Activated naive CD8-positive, alpha-beta T cell treated with anti-CD3 and anti-CD28 coated beads for 36 hours (primary cell): Measurements from ENCODE around the gene FANCC. TPM values are rescaled to one million over a fixed set of nuclear protein-coding genes. Genes with fewer than 3 reads are reported as not detected.
"Not testable (repeated sequence)": the region's sequence is repeated elsewhere in the genome, so short reads cannot be mapped to it uniquely, and the experiment has no call there.

ENCODE experiments used
- DNase-seq: peaks from one replicate; pipeline ENCODE4 v3.0.0; 2021
- H3K27ac Mint-ChIP-seq: one replicate; pipeline ENCODE4 v1.8.0; 2022; ENCODE audit warnings: mild to moderate bottlenecking, moderate library complexity, mixed read lengths
- H3K27me3 Mint-ChIP-seq: one replicate; pipeline ENCODE4 v1.8.0; 2022; ENCODE audit warnings: mild to moderate bottlenecking, mixed read lengths
- H3K36me3 Mint-ChIP-seq: one replicate; pipeline ENCODE4 v1.8.0; 2021; ENCODE audit warnings: mild to moderate bottlenecking, mixed read lengths
- H3K4me1 Mint-ChIP-seq: one replicate; pipeline ENCODE4 v1.8.0; 2021; ENCODE audit warnings: mixed read lengths
- H3K4me3 Mint-ChIP-seq: one replicate; pipeline ENCODE4 v1.8.0; 2022; ENCODE audit warnings: mild to moderate bottlenecking, moderate library complexity, mixed read lengths
- H3K9me3 Mint-ChIP-seq: one replicate; pipeline ENCODE4 v1.8.0; 2022; ENCODE audit warnings: mixed read lengths
- total RNA-seq, 2 experiments: library from RNA; stranded (reverse); gene quantifications; one replicate each; pipeline ENCODE4 v1.2.3, GENCODE V29; 2021

Gene FANCC
- total RNA-seq, 2 experiments from 2014 or later: 16.0 to 16.5 TPM

GRCh38 chr9:95311961-95312360 lies 5.5 kb downstream of the FANCC start:
- DNase-seq: no peak
- Mint-ChIP-seq H3K27me3 (peaks cover 19% of the 10 kb centered on the region), H3K36me3 (peaks cover 6% of the 10 kb centered on the region), H3K9me3 (no peaks in the 10 kb centered on the region), H3K27ac (no peak overlapping the region), H3K4me1 (peaks cover 26% of the 10 kb centered on the region), H3K4me3 (no peak overlapping the region)

GRCh38 chr9:95307538-95307937 lies 10.0 kb downstream of the FANCC start:
- Mint-ChIP-seq H3K36me3 (peaks cover 4% of the 10 kb centered on the region), H3K27ac (no peak overlapping the region), H3K4me3 (no peak overlapping the region), H3K4me1 (peaks cover 20% of the 10 kb centered on the region), H3K9me3 (no peaks in the 10 kb centered on the region), H3K27me3 (peaks cover 8% of the 10 kb centered on the region)
- DNase-seq: no peak

- Mint-ChIP-seq H3K4me3 (no peak overlapping the region), H3K4me1 (peaks cover 20% of the 10 kb centered on the region), H3K27ac (no peak overlapping the region), H3K9me3 (no peaks in the 10 kb centered on the region), H3K27me3 (peaks cover 3% of the 10 kb centered on the region), H3K36me3 (peaks cover 4% of the 10 kb centered on the region)
- DNase-seq: no peak
These were observed 10.7 kb downstream of the FANCC start for GRCh38 chr9:95306819-95307218.

GRCh38 chr9:95305770-95306492 lies 11.6 kb downstream of the FANCC start:
- Mint-ChIP-seq H3K4me1 (peaks cover 19% of the 10 kb centered on the region), H3K36me3 (peaks cover 4% of the 10 kb centered on the region), H3K27me3 (no peaks in the 10 kb centered on the region), H3K4me3 (no peak overlapping the region), H3K9me3 (no peaks in the 10 kb centered on the region), H3K27ac (no peak overlapping the region)
- DNase-seq: no peak

- Mint-ChIP-seq H3K4me3 (no peak overlapping the region), H3K4me1 (peaks cover 20% of the 10 kb centered on the region), H3K36me3 (peaks cover 4% of the 10 kb centered on the region), H3K9me3 (no peaks in the 10 kb centered on the region), H3K27me3 (no peaks in the 10 kb centered on the region), H3K27ac (no peak overlapping the region)
- DNase-seq: no peak
These were observed 15.0 kb downstream of the FANCC start for GRCh38 chr9:95302479-95302878.

GRCh38 chr9:95297760-95298159 lies 19.7 kb downstream of the FANCC start:
- H3K9me3 Mint-ChIP-seq: no peaks in the 10 kb centered on the region
- DNase-seq: no peak
- peaks cover 10% of the 10 kb centered on the region for H3K4me1 Mint-ChIP-seq
- H3K27ac Mint-ChIP-seq: no peak overlapping the region
- no peaks in the 10 kb centered on the region for H3K27me3 Mint-ChIP-seq
- H3K4me3 Mint-ChIP-seq: no peak overlapping the region
- peaks cover 4% of the 10 kb centered on the region for H3K36me3 Mint-ChIP-seq

- no peaks in the 10 kb centered on the region for H3K27me3 Mint-ChIP-seq
- no peak for DNase-seq
- H3K4me1 Mint-ChIP-seq: peaks cover 6% of the 10 kb centered on the region
- H3K27ac Mint-ChIP-seq: no peak overlapping the region
- no peak overlapping the region for H3K4me3 Mint-ChIP-seq
- H3K9me3 Mint-ChIP-seq: no peaks in the 10 kb centered on the region
- peaks cover 4% of the 10 kb centered on the region for H3K36me3 Mint-ChIP-seq
These were observed 20.2 kb downstream of the FANCC start for GRCh38 chr9:95297316-95297715.

GRCh38 chr9:95296761-95297160 lies 20.7 kb downstream of the FANCC start:
- Mint-ChIP-seq H3K9me3 (no peaks in the 10 kb centered on the region), H3K27ac (no peak overlapping the region), H3K4me1 (peaks cover 6% of the 10 kb centered on the region), H3K36me3 (peaks cover 7% of the 10 kb centered on the region), H3K4me3 (no peak overlapping the region), H3K27me3 (no peaks in the 10 kb centered on the region)
- no peak for DNase-seq

GRCh38 chr9:95293296-95293695 lies 24.2 kb downstream of the FANCC start:
- H3K4me1 Mint-ChIP-seq, H3K4me3 Mint-ChIP-seq, DNase-seq, H3K9me3 Mint-ChIP-seq, H3K27me3 Mint-ChIP-seq, H3K27ac Mint-ChIP-seq: not testable (repeated sequence)
- H3K36me3 Mint-ChIP-seq: peaks cover 11% of the 10 kb centered on the region

- DNase-seq: no peak
- Mint-ChIP-seq H3K27me3 (no peaks in the 10 kb centered on the region), H3K4me3 (no peak overlapping the region), H3K27ac (no peak overlapping the region), H3K9me3 (no peaks in the 10 kb centered on the region), H3K36me3 (peaks cover 11% of the 10 kb centered on the region), H3K4me1 (peaks cover 7% of the 10 kb centered on the region)
These were observed 25.3 kb downstream of the FANCC start for GRCh38 chr9:95292226-95292625.

- no peak overlapping the region for H3K27ac Mint-ChIP-seq
- H3K4me1 Mint-ChIP-seq: peaks cover 5% of the 10 kb centered on the region
- H3K4me3 Mint-ChIP-seq: no peak overlapping the region
- H3K36me3 Mint-ChIP-seq: peaks cover under 1% of the 10 kb centered on the region
- peaks cover 7% of the 10 kb centered on the region for H3K9me3 Mint-ChIP-seq
- H3K27me3 Mint-ChIP-seq: no peaks in the 10 kb centered on the region
- DNase-seq: no peak
These were observed 31.4 kb downstream of the FANCC start for GRCh38 chr9:95286151-95286550.

- H3K36me3 Mint-ChIP-seq: peaks cover 6% of the 10 kb centered on the region
- peaks cover 13% of the 10 kb centered on the region for H3K9me3 Mint-ChIP-seq
These were observed 32.2 kb downstream of the FANCC start for GRCh38 chr9:95285307-95285706.

GRCh38 chr9:95284162-95285080 lies 33.1 kb downstream of the FANCC start:
- H3K9me3 Mint-ChIP-seq: peaks cover 17% of the 10 kb centered on the region
- H3K27me3 Mint-ChIP-seq: no peaks in the 10 kb centered on the region
- no peak for DNase-seq
- H3K27ac Mint-ChIP-seq: no peak overlapping the region
- H3K4me1 Mint-ChIP-seq: peaks cover 5% of the 10 kb centered on the region
- H3K4me3 Mint-ChIP-seq: no peak overlapping the region
- H3K36me3 Mint-ChIP-seq: peaks cover 11% of the 10 kb centered on the region

More at GRCh38 chr9:95285307-95285706, 32.2 kb downstream of the FANCC start:
- no peak for DNase-seq
- Mint-ChIP-seq H3K27ac (no peak overlapping the region), H3K4me1 (peaks cover 5% of the 10 kb centered on the region), H3K4me3 (no peak overlapping the region), H3K27me3 (no peaks in the 10 kb centered on the region)

- H3K4me3 Mint-ChIP-seq: no peak overlapping the region
- H3K27me3 Mint-ChIP-seq: no peaks in the 10 kb centered on the region
- H3K9me3 Mint-ChIP-seq: peaks cover 17% of the 10 kb centered on the region
- H3K27ac Mint-ChIP-seq: no peak overlapping the region
- peaks cover 4% of the 10 kb centered on the region for H3K4me1 Mint-ChIP-seq
- peaks cover 14% of the 10 kb centered on the region for H3K36me3 Mint-ChIP-seq
- no peak for DNase-seq
These were observed 33.8 kb downstream of the FANCC start for GRCh38 chr9:95283673-95284072.

GRCh38 chr9:95282332-95282731 lies 35.2 kb downstream of the FANCC start:
- Mint-ChIP-seq H3K4me3 (no peak overlapping the region), H3K36me3 (peaks cover 14% of the 10 kb centered on the region), H3K27me3 (no peaks in the 10 kb centered on the region), H3K9me3 (peaks cover 17% of the 10 kb centered on the region), H3K27ac (no peak overlapping the region), H3K4me1 (peaks cover 6% of the 10 kb centered on the region)
- DNase-seq: no peak
